Osteoblast (primary cell): ENCODE measurements around the gene RHEBL1. TPM values are rescaled to one million over a fixed set of nuclear protein-coding genes. Genes with fewer than 3 reads are reported as not detected.

Source experiments
- DNase-seq: peaks from one replicate; pipeline ENCODE4 v3.0.0; 2011; ENCODE audit warnings: low spot score, mixed read lengths; ENCODE audit not compliant: insufficient read length; ENCODE audit errors: missing footprints
- H2AFZ ChIP-seq: 2 replicates; pipeline ENCODE4 v1.6.0; 2011; ENCODE audit warnings: mild to moderate bottlenecking, low read length
- H3K27ac ChIP-seq: 2 replicates; pipeline ENCODE4 v1.5.1; 2011; ENCODE audit warnings: mild to moderate bottlenecking, low read depth, low read length, moderate library complexity
- H3K27me3 ChIP-seq: 2 replicates; pipeline ENCODE4 v1.6.0; 2012; ENCODE audit warnings: mild to moderate bottlenecking, control low read depth, inconsistent platforms, low read length, moderate library complexity; ENCODE audit not compliant: insufficient read depth
- H3K36me3 ChIP-seq: 2 replicates; pipeline ENCODE4 v1.5.1; 2011; ENCODE audit warnings: mild to moderate bottlenecking, low read length, control low read depth, moderate library complexity; ENCODE audit not compliant: insufficient read depth
- H3K4me1 ChIP-seq: 2 replicates; pipeline ENCODE4 v1.5.1; 2011; ENCODE audit warnings: mild to moderate bottlenecking, low read length, control low read depth, moderate library complexity; ENCODE audit not compliant: insufficient read depth
- H3K4me2 ChIP-seq: 2 replicates; pipeline ENCODE4 v1.6.0; 2011; ENCODE audit warnings: mild to moderate bottlenecking, low read length; ENCODE audit not compliant: insufficient read depth
- H3K4me3 ChIP-seq: fragments of 200-600 bp; sonication (generic); 3 replicates; pipeline ENCODE4 v1.5.1; 2012; ENCODE audit warnings: mild to moderate bottlenecking, low read length, inconsistent platforms; ENCODE audit not compliant: insufficient read depth
- H3K79me2 ChIP-seq: 2 replicates; pipeline ENCODE4 v1.6.0; 2012; ENCODE audit warnings: mild to moderate bottlenecking, low read length, control low read depth, inconsistent platforms; ENCODE audit not compliant: insufficient read depth
- H3K9me3 ChIP-seq: 2 replicates; pipeline ENCODE4 v1.5.1; 2011; ENCODE audit warnings: low read depth, low read length, control low read depth
- H4K20me1 ChIP-seq: 2 replicates; pipeline ENCODE4 v1.6.0; 2012; ENCODE audit warnings: mild to moderate bottlenecking, low read length, control low read depth; ENCODE audit not compliant: insufficient read depth
- total RNA-seq: library from RNA; depleted of rRNA; stranded (reverse); fragments of >200 nt; gene quantifications from 2 replicates; pipeline ENCODE4 v1.2.3, GENCODE V29; 2012
- TF ChIP-seq, protein P1 (sequence below): IDR thresholded peaks from 2 replicates; pipeline ENCODE4 v1.5.1; 2011; ENCODE audit warnings: mild to moderate bottlenecking, low read depth, low read length, moderate library complexity; ENCODE audit errors: extremely low read depth

RHEBL1 gene
- total RNA-seq, 1 donor, result 0.72 TPM

DNA sequence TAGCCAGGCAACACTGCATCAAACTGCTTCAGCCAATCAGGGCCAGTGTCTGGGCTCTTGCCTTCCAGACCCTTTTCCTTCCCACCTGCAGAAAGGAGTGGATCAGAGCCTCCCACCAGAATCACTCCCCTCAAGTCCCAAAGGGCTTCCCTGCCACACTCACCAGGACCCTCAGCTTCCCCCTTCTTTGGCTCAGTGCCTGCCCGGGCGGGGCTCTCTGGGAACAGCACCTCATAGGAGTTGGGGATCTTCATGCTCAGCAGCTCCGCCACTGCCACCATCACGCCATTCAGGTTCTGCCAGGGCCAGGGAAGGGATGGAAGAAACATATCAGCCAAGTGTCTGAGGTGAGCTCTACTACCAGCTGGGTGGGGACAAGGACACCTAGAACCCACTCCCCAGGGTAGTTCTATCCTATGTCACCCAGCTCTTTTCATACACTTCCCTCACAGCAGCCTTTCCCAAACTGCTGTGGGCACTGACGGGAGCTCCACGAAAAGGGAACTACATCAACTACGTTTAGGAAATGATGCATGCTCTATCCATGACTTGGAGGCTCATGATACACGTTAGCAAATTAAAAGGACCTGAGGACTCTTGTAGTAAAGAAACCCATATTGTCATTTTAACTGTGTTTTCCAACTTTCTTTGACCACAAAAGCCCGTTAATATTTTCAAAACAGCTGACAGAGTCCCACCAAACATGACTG is 41.8 kb downstream of the RHEBL1 start:
- Histone ChIP-seq H3K4me3 (no peak overlapping the region), H3K4me2 (no peak overlapping the region), H3K4me1 (no peaks in the 10 kb centered on the region), H3K9me3 (no peaks in the 10 kb centered on the region), H3K36me3 (peaks cover 92% of the 10 kb centered on the region), H3K27me3 (no peaks in the 10 kb centered on the region), H2AFZ (no peak overlapping the region), H4K20me1 (peaks cover 13% of the 10 kb centered on the region), H3K27ac (no peak overlapping the region), H3K79me2 (peaks cover 13% of the 10 kb centered on the region)
- TF ChIP-seq, protein P1, sequence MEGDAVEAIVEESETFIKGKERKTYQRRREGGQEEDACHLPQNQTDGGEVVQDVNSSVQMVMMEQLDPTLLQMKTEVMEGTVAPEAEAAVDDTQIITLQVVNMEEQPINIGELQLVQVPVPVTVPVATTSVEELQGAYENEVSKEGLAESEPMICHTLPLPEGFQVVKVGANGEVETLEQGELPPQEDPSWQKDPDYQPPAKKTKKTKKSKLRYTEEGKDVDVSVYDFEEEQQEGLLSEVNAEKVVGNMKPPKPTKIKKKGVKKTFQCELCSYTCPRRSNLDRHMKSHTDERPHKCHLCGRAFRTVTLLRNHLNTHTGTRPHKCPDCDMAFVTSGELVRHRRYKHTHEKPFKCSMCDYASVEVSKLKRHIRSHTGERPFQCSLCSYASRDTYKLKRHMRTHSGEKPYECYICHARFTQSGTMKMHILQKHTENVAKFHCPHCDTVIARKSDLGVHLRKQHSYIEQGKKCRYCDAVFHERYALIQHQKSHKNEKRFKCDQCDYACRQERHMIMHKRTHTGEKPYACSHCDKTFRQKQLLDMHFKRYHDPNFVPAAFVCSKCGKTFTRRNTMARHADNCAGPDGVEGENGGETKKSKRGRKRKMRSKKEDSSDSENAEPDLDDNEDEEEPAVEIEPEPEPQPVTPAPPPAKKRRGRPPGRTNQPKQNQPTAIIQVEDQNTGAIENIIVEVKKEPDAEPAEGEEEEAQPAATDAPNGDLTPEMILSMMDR, result no peak
- peak; percentile 85 for DNase-seq

- no peaks in the 10 kb centered on the region for H3K9me3 ChIP-seq
- peaks cover 13% of the 10 kb centered on the region for H3K79me2 ChIP-seq
- DNase-seq, result peak; percentile 61
- H4K20me1 ChIP-seq, result peaks cover 9% of the 10 kb centered on the region
- TF ChIP-seq, protein P1, result no peak
- H3K4me2 ChIP-seq, result no peak overlapping the region
- no peak overlapping the region for H3K4me3 ChIP-seq
- H3K36me3 ChIP-seq, result peaks cover 91% of the 10 kb centered on the region
- no peaks in the 10 kb centered on the region for H3K4me1 ChIP-seq
- H3K27ac ChIP-seq, result no peak overlapping the region
- no peaks in the 10 kb centered on the region for H3K27me3 ChIP-seq
- no peak overlapping the region for H2AFZ ChIP-seq
Measured at GRCh38 chr12:49026678-49027480, 42.9 kb downstream of the RHEBL1 start.

- no peaks in the 10 kb centered on the region for H3K9me3 ChIP-seq
- TF ChIP-seq, protein P1, result no peak
- H3K27me3 ChIP-seq, result no peaks in the 10 kb centered on the region
- H3K4me1 ChIP-seq, result no peaks in the 10 kb centered on the region
- H2AFZ ChIP-seq, result no peak overlapping the region
- H3K79me2 ChIP-seq, result peaks cover 13% of the 10 kb centered on the region
- H4K20me1 ChIP-seq, result peaks cover 7% of the 10 kb centered on the region
- DNase-seq, result peak; percentile 45
- no peak overlapping the region for H3K27ac ChIP-seq
- H3K4me3 ChIP-seq, result no peak overlapping the region
- H3K4me2 ChIP-seq, result no peak overlapping the region
- H3K36me3 ChIP-seq, result peaks cover 93% of the 10 kb centered on the region
Measured at GRCh38 chr12:49026101-49026500, 43.7 kb downstream of the RHEBL1 start.

GRCh38 chr12:49025463-49025862 is 44.3 kb downstream of the RHEBL1 start:
- no peak overlapping the region for H3K4me3 ChIP-seq
- no peaks in the 10 kb centered on the region for H3K4me1 ChIP-seq
- H3K27me3 ChIP-seq, result no peaks in the 10 kb centered on the region
- no peak overlapping the region for H2AFZ ChIP-seq
- H3K27ac ChIP-seq, result no peak overlapping the region
- peaks cover 6% of the 10 kb centered on the region for H4K20me1 ChIP-seq
- peaks cover 89% of the 10 kb centered on the region for H3K36me3 ChIP-seq
- TF ChIP-seq, protein P1, result no peak
- no peaks in the 10 kb centered on the region for H3K9me3 ChIP-seq
- DNase-seq, result no peak
- peaks cover 11% of the 10 kb centered on the region for H3K79me2 ChIP-seq
- no peak overlapping the region for H3K4me2 ChIP-seq
